Testis (tissue), 3 donors: ENCODE data around the gene LY6G5B. TPM values are rescaled to one million over a fixed set of nuclear protein-coding genes. Genes with fewer than 3 reads are reported as not detected.

Source experiments
- DNase-seq: peaks from one replicate; pipeline ENCODE4 v3.0.0-alpha.2; 2019
- H3K27ac ChIP-seq, 2 donors: fragments of 200-600 bp; sonication (generic); one replicate each; pipeline ENCODE4 v1.5.1; 2019
- H3K27me3 ChIP-seq: fragments of 200-600 bp; sonication (generic); one replicate; pipeline ENCODE4 v1.5.1; 2019
- H3K36me3 ChIP-seq: fragments of 200-600 bp; sonication (generic); one replicate; pipeline ENCODE4 v1.5.1; 2017; ENCODE audit warnings: low read depth; ENCODE audit errors: missing control alignments
- H3K4me1 ChIP-seq: fragments of 200-600 bp; sonication (generic); one replicate; pipeline ENCODE4 v1.5.1; 2019
- H3K4me3 ChIP-seq, 2 donors: fragments of 200-600 bp; sonication (generic); one replicate each; pipeline ENCODE4 v1.5.1; 2017 to 2019
- H3K9me3 ChIP-seq: fragments of 200-600 bp; sonication (generic); one replicate; pipeline ENCODE4 v1.5.1; 2017
- POLR2A ChIP-seq: fragments of 450-650 bp; IDR thresholded peaks from one replicate; pipeline ENCODE4 v1.6.1; 2017; ENCODE audit warnings: antibody characterized with exemption, mild to moderate bottlenecking, moderate library complexity
- WGBS, 2 donors: methylation state at CpG; one replicate each; pipeline ENCODE4 v1.1.5; 2018; 5-methylcytosine and 5-hydroxymethylcytosine counted together
- intact Hi-C: fragments of 100-400 bp; cut with DNase I; formaldehyde crosslinking; loops from one replicate; pipeline ENCODE4 v1.15.1; 2023; ENCODE audit warnings: low total_unique reads
- polyA plus RNA-seq: library from polyadenylated mRNA; stranded (reverse); fragments of 350-450 nt; fragmentation: Illumina TruSeq; extraction: RNeasy Lipid Tissue Mini Kit (QIAGEN cat#74804); gene quantifications from one replicate; pipeline ENCODE4 v1.2.3, GENCODE V29; 2014; ENCODE audit warnings: low read depth, low replicate concordance; ENCODE audit not compliant: insufficient read depth
- total RNA-seq, 2 donors: library from RNA; depleted of rRNA; stranded (reverse); fragments of >200 nt; gene quantifications; one replicate each; pipeline ENCODE4 v1.2.3, GENCODE V29; 2016
- TF ChIP-seq, protein P1 (sequence below), 3 experiments: fragments of 450-650 bp in 2 of 3; fragments of 200-600 bp in 1 of 3; sonication (generic) in 1 of 3; IDR thresholded peaks; one replicate each; pipeline ENCODE4 v1.5.1; 2016 to 2019; ENCODE audit warnings: antibody characterized with exemption in 3 of 3, mild to moderate bottlenecking in 2 of 3, moderate library complexity in 1 of 3

LY6G5B gene
- total and polyA plus RNA-seq, 3 donors from 2014 or later, result 14.0 to 16.3 (median 15.9) TPM

DNA sequence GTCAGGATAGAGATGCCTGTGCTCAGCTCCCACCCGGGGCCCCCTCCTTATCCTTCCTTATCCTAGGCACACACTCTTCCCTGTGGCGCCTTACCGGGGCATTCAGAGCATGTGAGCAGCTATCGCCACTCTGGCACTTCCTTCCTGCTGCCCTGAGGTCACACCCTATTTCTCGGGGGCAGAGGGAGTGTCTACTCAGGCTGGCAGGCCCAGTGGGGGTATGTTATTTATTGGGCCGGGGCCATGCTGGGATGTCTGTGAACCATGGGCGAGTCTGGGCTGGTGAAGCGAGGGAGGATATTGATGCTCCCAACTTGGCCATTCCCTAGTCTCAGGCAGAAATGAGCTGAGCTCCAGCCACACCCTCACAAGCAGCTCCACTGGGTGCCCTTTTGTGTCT is 41.5 kb downstream of the LY6G5B start:
- Histone ChIP-seq H3K27me3 (no peaks in the 10 kb centered on the region), H3K36me3 (no peaks in the 10 kb centered on the region), H3K4me1 (peaks cover 3% of the 10 kb centered on the region), H3K9me3 (no peaks in the 10 kb centered on the region), H3K27ac (no peak overlapping the region), H3K4me3 (no peak overlapping the region)
- TF ChIP-seq, protein P1, sequence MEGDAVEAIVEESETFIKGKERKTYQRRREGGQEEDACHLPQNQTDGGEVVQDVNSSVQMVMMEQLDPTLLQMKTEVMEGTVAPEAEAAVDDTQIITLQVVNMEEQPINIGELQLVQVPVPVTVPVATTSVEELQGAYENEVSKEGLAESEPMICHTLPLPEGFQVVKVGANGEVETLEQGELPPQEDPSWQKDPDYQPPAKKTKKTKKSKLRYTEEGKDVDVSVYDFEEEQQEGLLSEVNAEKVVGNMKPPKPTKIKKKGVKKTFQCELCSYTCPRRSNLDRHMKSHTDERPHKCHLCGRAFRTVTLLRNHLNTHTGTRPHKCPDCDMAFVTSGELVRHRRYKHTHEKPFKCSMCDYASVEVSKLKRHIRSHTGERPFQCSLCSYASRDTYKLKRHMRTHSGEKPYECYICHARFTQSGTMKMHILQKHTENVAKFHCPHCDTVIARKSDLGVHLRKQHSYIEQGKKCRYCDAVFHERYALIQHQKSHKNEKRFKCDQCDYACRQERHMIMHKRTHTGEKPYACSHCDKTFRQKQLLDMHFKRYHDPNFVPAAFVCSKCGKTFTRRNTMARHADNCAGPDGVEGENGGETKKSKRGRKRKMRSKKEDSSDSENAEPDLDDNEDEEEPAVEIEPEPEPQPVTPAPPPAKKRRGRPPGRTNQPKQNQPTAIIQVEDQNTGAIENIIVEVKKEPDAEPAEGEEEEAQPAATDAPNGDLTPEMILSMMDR (IDR thresholded peaks at IDR 0.05), result no peak
- TF ChIP-seq POLR2A, result no peak
- intact Hi-C loops, result no loop called here
- DNase-seq, result no peak
- WGBS, 2 donors, result 62 to 64% methylated on average over 8 of the region's 8 CpGs

DNA sequence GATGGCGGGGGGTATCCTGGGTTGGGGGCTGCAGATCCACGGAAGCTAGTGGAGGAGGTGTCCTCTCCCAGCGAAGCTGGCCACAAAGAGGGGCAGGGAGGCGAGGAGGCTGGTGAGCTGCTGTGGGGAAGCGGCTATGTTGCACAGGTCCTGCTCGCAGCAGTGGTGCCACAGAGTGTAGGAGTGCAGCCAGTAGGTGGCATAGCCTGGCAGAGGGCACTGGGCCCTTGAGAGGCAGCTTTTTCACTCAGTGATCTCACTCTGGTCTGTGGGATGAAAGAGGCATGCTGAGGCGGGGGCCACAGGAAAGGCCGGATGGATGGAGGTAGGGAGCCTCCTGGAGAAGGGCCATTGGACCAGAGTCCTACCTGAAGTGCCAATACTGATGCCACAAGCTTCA is 42.5 kb downstream of the LY6G5B start:
- Histone ChIP-seq H3K27me3 (no peaks in the 10 kb centered on the region), H3K4me3 (no peak overlapping the region), H3K9me3 (no peaks in the 10 kb centered on the region), H3K4me1 (peaks cover 3% of the 10 kb centered on the region), H3K27ac (no peak overlapping the region), H3K36me3 (no peaks in the 10 kb centered on the region)
- DNase-seq, result no peak
- TF ChIP-seq POLR2A, result no peak
- TF ChIP-seq, protein P1 (IDR thresholded peaks at IDR 0.05), result no peak
- intact Hi-C loops, result no loop called here
- 92 to 97% methylated on average over 8 of the region's 8 CpGs for WGBS, 2 donors

DNA sequence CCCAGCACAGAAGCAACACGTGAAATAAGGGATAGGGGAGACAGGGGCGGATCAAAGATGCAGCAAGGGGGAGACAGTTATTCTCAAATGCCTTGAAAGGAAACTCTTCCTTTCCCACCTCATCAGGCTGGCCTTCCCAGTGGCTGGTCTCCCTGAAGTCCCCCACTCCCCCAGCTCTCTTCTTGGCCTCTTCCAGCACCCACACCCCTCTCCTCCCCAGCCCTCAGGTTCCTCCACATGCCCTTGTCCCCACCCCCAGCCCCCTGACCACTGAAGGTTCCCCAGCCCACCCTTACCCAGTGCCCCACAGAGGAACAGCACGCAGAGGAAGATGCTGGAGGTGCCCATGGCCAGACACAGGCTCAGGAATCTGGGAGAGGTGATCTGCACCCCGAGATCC is 43.7 kb downstream of the LY6G5B start:
- no peaks in the 10 kb centered on the region for H3K27me3 ChIP-seq
- no peak for DNase-seq
- no peak overlapping the region for H3K27ac ChIP-seq
- H3K4me3 ChIP-seq, result no peak overlapping the region
- 69 to 82% methylated on average over 4 of the region's 4 CpGs for WGBS, 2 donors
- peaks cover 3% of the 10 kb centered on the region for H3K4me1 ChIP-seq
- intact Hi-C loops, result no loop called here
- no peaks in the 10 kb centered on the region for H3K9me3 ChIP-seq
- no peak for TF ChIP-seq POLR2A
- TF ChIP-seq, protein P1 (IDR thresholded peaks at IDR 0.05), result no peak
- H3K36me3 ChIP-seq, result no peaks in the 10 kb centered on the region

DNA sequence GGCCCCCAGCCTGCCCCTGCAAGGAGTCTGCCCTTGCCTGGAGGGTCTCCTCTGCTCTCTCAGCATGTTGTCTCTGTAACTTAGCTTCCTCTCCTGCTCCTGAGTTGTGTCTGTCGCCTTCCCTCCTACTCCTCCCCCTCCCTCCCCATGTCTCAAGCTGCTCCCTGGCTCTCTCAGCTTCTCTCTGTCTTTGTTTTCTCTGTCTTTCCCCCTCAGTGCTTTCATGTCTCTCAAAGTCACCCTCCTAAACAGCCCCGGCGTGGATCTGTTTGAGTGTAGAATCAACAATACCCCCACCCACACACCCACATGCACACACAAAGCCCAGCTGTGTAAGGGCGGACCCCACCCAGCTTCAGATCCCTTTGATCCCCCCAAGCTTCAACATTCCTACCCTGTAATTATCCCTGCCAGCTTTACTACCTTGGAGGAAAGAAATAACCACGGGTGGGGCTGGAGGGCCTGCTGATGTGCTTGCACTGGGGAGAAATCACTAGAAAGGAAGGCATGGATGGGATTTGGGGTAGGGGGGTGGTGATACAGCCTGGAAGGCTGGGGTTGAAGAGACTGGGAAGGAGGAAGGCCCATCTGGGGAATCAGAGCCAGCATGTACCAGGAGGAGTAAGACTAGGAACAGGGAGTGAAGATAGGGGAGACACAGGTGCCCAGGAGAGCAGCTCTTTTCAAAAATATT is 44.4 kb downstream of the LY6G5B start:
- 59 to 71% methylated on average over 5 of the region's 5 CpGs for WGBS, 2 donors
- intact Hi-C loops, result no loop called here
- no peaks in the 10 kb centered on the region for H3K36me3 ChIP-seq
- no peaks in the 10 kb centered on the region for H3K9me3 ChIP-seq
- DNase-seq, result no peak
- TF ChIP-seq, protein P1 (IDR thresholded peaks at IDR 0.05), result no peak
- no peak for TF ChIP-seq POLR2A
- H3K4me3 ChIP-seq, result no peak overlapping the region
- H3K27ac ChIP-seq, result no peak overlapping the region
- no peaks in the 10 kb centered on the region for H3K27me3 ChIP-seq
- peaks cover 3% of the 10 kb centered on the region for H3K4me1 ChIP-seq
